ENCODE measurements around the gene LIN52. TPM values are rescaled to one million over a fixed set of nuclear protein-coding genes. Genes with fewer than 3 reads are reported as not detected.

The LIN52 gene
- total and polyA plus RNA-seq, 4 donors: 7.1 to 13.7 (median 8.2) TPM

- Histone ChIP-seq H3K27ac (ENCODE audit: low read depth in 1 of 2, low read length in 1 of 2) (no peak overlapping the region), H3K4me3 (no peak overlapping the region), H3K9me3 (ENCODE audit: control insufficient read depth in 4 of 4, insufficient read depth in 3 of 4, low read length in 3 of 4) (peaks cover 0 to 3% (median 0%) of the 10 kb centered on the region in 4 donors), H3K4me1 (ENCODE audit: control insufficient read depth in 5 of 5, insufficient read depth in 5 of 5, low read length in 5 of 5) (peaks cover 0 to 20% (median 0%) of the 10 kb centered on the region in 5 donors), H3K9ac (ENCODE audit: insufficient read depth in 1 of 2, low read length in 2 of 2) (no peak overlapping the region), H3K36me3 (ENCODE audit: control insufficient read depth in 4 of 4, insufficient read depth in 4 of 4, low read length in 4 of 4) (no peaks in the 10 kb centered on the region), H3K27me3 (ENCODE audit: control insufficient read depth in 3 of 3, insufficient read depth in 3 of 3, low read length in 2 of 3) (peaks cover 3 to 91% (median 79%) of the 10 kb centered on the region in 3 donors)
- 12 to 16% methylated on average over 28 of the region's 28 CpGs for WGBS, 2 donors
- no peak for TF ChIP-seq CTCF (IDR thresholded peaks at IDR 0.05; ENCODE audit: control extremely low read depth, extremely low read depth)
- ATAC-seq (ENCODE audit: insufficient read depth, low FRiP score) (no peak), DNase-seq (no peak)
Observed at GRCh38 chr14:74242021-74242779, 157.4 kb downstream of the LIN52 start.

GRCh38 chr14:74242780-74243042 is 158.0 kb downstream of the LIN52 start:
- Histone ChIP-seq H3K9me3 (ENCODE audit: control insufficient read depth in 4 of 4, insufficient read depth in 3 of 4, low read length in 3 of 4) (peaks cover 0 to 3% (median 0%) of the 10 kb centered on the region in 4 donors), H3K36me3 (ENCODE audit: control insufficient read depth in 4 of 4, insufficient read depth in 4 of 4, low read length in 4 of 4) (no peaks in the 10 kb centered on the region), H3K27ac (ENCODE audit: low read depth in 1 of 2, low read length in 1 of 2) (no peak overlapping the region), H3K27me3 (ENCODE audit: control insufficient read depth in 3 of 3, insufficient read depth in 3 of 3, low read length in 2 of 3) (peaks cover 3 to 91% (median 73%) of the 10 kb centered on the region in 3 donors), H3K4me1 (ENCODE audit: control insufficient read depth in 5 of 5, insufficient read depth in 5 of 5, low read length in 5 of 5) (peaks cover 0 to 20% (median 0%) of the 10 kb centered on the region in 5 donors), H3K9ac (ENCODE audit: insufficient read depth in 1 of 2, low read length in 2 of 2) (no peak overlapping the region), H3K4me3 (no peak overlapping the region)
- TF ChIP-seq CTCF (IDR thresholded peaks at IDR 0.05; ENCODE audit: control extremely low read depth, extremely low read depth): no peak
- no peak for ATAC-seq (ENCODE audit: insufficient read depth, low FRiP score)
- no peak for DNase-seq
- 30 to 39% methylated on average over 4 of the region's 4 CpGs for WGBS, 2 donors

GRCh38 chr14:74243051-74243450 is 158.3 kb downstream of the LIN52 start:
- H3K27ac ChIP-seq (ENCODE audit: low read depth in 1 of 2, low read length in 1 of 2): no peak overlapping the region
- no peak overlapping the region for H3K9ac ChIP-seq (ENCODE audit: insufficient read depth in 1 of 2, low read length in 2 of 2)
- no peak for ATAC-seq (ENCODE audit: insufficient read depth, low FRiP score)
- H3K36me3 ChIP-seq (ENCODE audit: control insufficient read depth in 4 of 4, insufficient read depth in 4 of 4, low read length in 4 of 4): no peaks in the 10 kb centered on the region
- WGBS, 2 donors: 18 to 21% methylated on average over 5 of the region's 5 CpGs
- H3K27me3 ChIP-seq (ENCODE audit: control insufficient read depth in 3 of 3, insufficient read depth in 3 of 3, low read length in 2 of 3): peaks cover 0 to 87% (median 70%) of the 10 kb centered on the region in 3 donors
- peaks cover 0 to 3% (median 0%) of the 10 kb centered on the region in 4 donors for H3K9me3 ChIP-seq (ENCODE audit: control insufficient read depth in 4 of 4, insufficient read depth in 3 of 4, low read length in 3 of 4)
- no peak for DNase-seq
- no peak overlapping the region for H3K4me3 ChIP-seq
- H3K4me1 ChIP-seq (ENCODE audit: control insufficient read depth in 5 of 5, insufficient read depth in 5 of 5, low read length in 5 of 5): peaks cover 0 to 20% (median 0%) of the 10 kb centered on the region in 5 donors
- no peak for TF ChIP-seq CTCF (IDR thresholded peaks at IDR 0.05; ENCODE audit: control extremely low read depth, extremely low read depth)
